ENCODE results near the gene ADARB1. TPM values are rescaled to one million over a fixed set of nuclear protein-coding genes. Genes with fewer than 3 reads are reported as not detected.

Gene ADARB1
- total and polyA plus RNA-seq, 2 of the 4 experiments (the other 2 are of a cell fraction), result 39.8 to 47.3 TPM

- intact Hi-C loops (cut with micrococcal nuclease), result no loop called here
- WGBS, 2 experiments (ENCODE audit: extremely low coverage in 2 of 2, insufficient read length in 1 of 2), result 71% methylated on average over 7 of the region's 28 CpGs; no CpG with 5 or more reads in 1 of the 2 experiments
- Histone ChIP-seq H3K27ac (ENCODE audit: insufficient read depth, low read length) (no peak overlapping the region), H3K4me1 (ENCODE audit: control insufficient read depth, insufficient read depth, low read length) (peaks cover 4% of the 10 kb centered on the region), H3K9me3 (ENCODE audit: control insufficient read depth, insufficient read depth, low read length) (peaks cover 12% of the 10 kb centered on the region), H4K8ac (ENCODE audit: low read depth in 2 of 2, low read length in 2 of 2) (no peak overlapping the region), H4K20me1 (ENCODE audit: insufficient read depth, low read length) (no peaks in the 10 kb centered on the region), H4K5ac (ENCODE audit: low read depth, low read length) (no peak overlapping the region), H3K56ac (ENCODE audit: extremely low read depth, insufficient read depth, low read length) (no peak overlapping the region), H3K23ac (ENCODE audit: low read depth, low read length) (no peak overlapping the region), H2BK120ac (ENCODE audit: low read depth, low read length) (no peak overlapping the region), H2AFZ (replicated peaks; ENCODE audit: low read length, poor library complexity) (no peak overlapping the region), H3K18ac (ENCODE audit: low read depth, low read length) (no peak overlapping the region), H3K27me3 (ENCODE audit: control insufficient read depth, insufficient read depth, low read length) (peaks cover 26% of the 10 kb centered on the region), H3K79me1 (ENCODE audit: low read depth in 1 of 2, low read length in 2 of 2) (no peaks in the 10 kb centered on the region), H3K4ac (ENCODE audit: low read depth, low read length) (no peak overlapping the region), H4K91ac (ENCODE audit: insufficient read depth, low read depth, low read length) (no peak overlapping the region), H3K14ac (replicated peaks; ENCODE audit: low read depth, low read length) (no peak overlapping the region), H3K4me3 (ENCODE audit: insufficient read depth, low read depth, low read length) (no peak overlapping the region), H2BK15ac (ENCODE audit: low read depth, low read length) (no peak overlapping the region), H3K36me3 (ENCODE audit: control insufficient read depth, insufficient read depth, low read length) (no peaks in the 10 kb centered on the region), H3K9ac (ENCODE audit: low read depth, low read length) (no peak overlapping the region), H2AK5ac (ENCODE audit: low read depth, low read length) (no peak overlapping the region), H3K4me2 (ENCODE audit: low read depth, low read length) (no peak overlapping the region), H2BK20ac (ENCODE audit: low read depth, low read length) (no peak overlapping the region), H2BK5ac (ENCODE audit: low read depth, low read length, poor library complexity, severe bottlenecking) (no peak overlapping the region), H3K9me1 (ENCODE audit: insufficient read depth, low read length) (no peaks in the 10 kb centered on the region), H2AK9ac (replicated peaks; ENCODE audit: low read depth, low read length, poor library complexity) (no peak overlapping the region)
- ATAC-seq (ENCODE audit: low read depth), result no peak
- CTCF ChIA-PET, result interaction anchor here (0.8 kb wide), 1 partner anchor 89 kb away, joined by 3 read pairs; no protein-coding TSS in a partner anchor
- POLR2A ChIA-PET (ENCODE audit: unreplicated experiment), result no interaction called here
- in situ Hi-C loops (cut with MboI; ENCODE audit: low sequenced_read_pairs), result no loop called here
- dilution Hi-C loops (cut with HindIII; ENCODE audit: low sequenced_read_pairs, unreplicated experiment), result no loop called here
- BruUV-seq (replicated peaks), result no TSS peak
- no peak for DNase-seq
- TF ChIP-seq RAD21 (IDR thresholded peaks at IDR 0.05; ENCODE audit: low read length) (no peak), RFX5 (IDR thresholded peaks at IDR 0.05; ENCODE audit: low read depth, low read length) (no peak), MXI1 (IDR thresholded peaks at IDR 0.05; ENCODE audit: borderline replicate concordance, low read depth, low read length) (no peak), SMC3 (IDR thresholded peaks at IDR 0.05; ENCODE audit: low read depth, low read length) (no peak), POLR2A (IDR thresholded peaks at IDR 0.05; ENCODE audit: low read depth, low read length) (no peak), MAFK (IDR thresholded peaks at IDR 0.05; ENCODE audit: low read depth, low read length) (no peak), MAZ (IDR thresholded peaks at IDR 0.05; ENCODE audit: borderline replicate concordance, low read depth, low read length) (no peak), CEBPB (IDR thresholded peaks at IDR 0.05; ENCODE audit: low read depth, low read length) (no peak), RCOR1 (IDR thresholded peaks at IDR 0.05; ENCODE audit: insufficient replicate concordance, low read length) (no peak), CHD1 (IDR thresholded peaks at IDR 0.05; ENCODE audit: low read depth, low read length) (no peak), USF2 (IDR thresholded peaks at IDR 0.05; ENCODE audit: low read depth, low read length) (no peak), CTCF (conservative IDR thresholded peaks at IDR 0.05; ENCODE audit: low read depth, low read length) (no peak), NFE2L2 (IDR thresholded peaks at IDR 0.05; ENCODE audit: low read depth, low read length) (no peak), ELK1 (IDR thresholded peaks at IDR 0.05; ENCODE audit: borderline replicate concordance, low read depth, low read length) (no peak), FOS (IDR thresholded peaks at IDR 0.05; ENCODE audit: low read depth, low read length) (no peak)
These were observed 179.5 kb downstream of the ADARB1 start for GRCh38 chr21:45253633-45254459.

Data from IMR-90 (cell line).